GM21717 (cell line): Measurements from ENCODE around the gene HOMER3.
"Not testable (repeated sequence)": the region's sequence is repeated elsewhere in the genome, so short reads cannot be mapped to it uniquely, and the experiment has no call there.

Experiments used
- ATAC-seq: cut with Tn5 transposase; IDR thresholded peaks from one replicate; pipeline ENCODE4 v1.9.1; 2021; ENCODE audit warnings: mild to moderate bottlenecking, moderate library complexity; ENCODE audit not compliant: unreplicated experiment

HOMER3 gene

GRCh38 chr19:18903156-18904037 lies 37.6 kb downstream of the HOMER3 start:
- no peak for ATAC-seq

- not testable (repeated sequence) for ATAC-seq
Observed at GRCh38 chr19:18902519-18902918, 38.5 kb downstream of the HOMER3 start.

- ATAC-seq: no peak
Observed at GRCh38 chr19:18901491-18901890, 39.5 kb downstream of the HOMER3 start.

GRCh38 chr19:18900700-18901481 lies 40.1 kb downstream of the HOMER3 start:
- no peak for ATAC-seq

GRCh38 chr19:18899624-18900560 lies 41.1 kb downstream of the HOMER3 start:
- ATAC-seq: no peak

GRCh38 chr19:18898607-18899408 lies 42.2 kb downstream of the HOMER3 start:
- ATAC-seq: no peak

GRCh38 chr19:18898081-18898606 lies 42.9 kb downstream of the HOMER3 start:
- no peak for ATAC-seq

GRCh38 chr19:18897094-18898029 lies 43.7 kb downstream of the HOMER3 start:
- no peak for ATAC-seq

- no peak for ATAC-seq
Observed at GRCh38 chr19:18896421-18896841, 44.6 kb downstream of the HOMER3 start.

- no peak for ATAC-seq
Observed at GRCh38 chr19:18895824-18896341, 45.1 kb downstream of the HOMER3 start, which contains the start of gene CERS1. Gene CERS1 (minus strand): TSS chr19:18896158. CDS start chr19:18896072, 86 bp downstream.

GRCh38 chr19:18895038-18895823 lies 45.8 kb downstream of the HOMER3 start:
- ATAC-seq: no peak

- ATAC-seq: no peak
Observed at GRCh38 chr19:18894254-18895037, 46.6 kb downstream of the HOMER3 start.

- ATAC-seq: no peak
Observed at GRCh38 chr19:18893587-18894253, 47.3 kb downstream of the HOMER3 start.

GRCh38 chr19:18889949-18890745 lies 50.9 kb downstream of the HOMER3 start:
- ATAC-seq: no peak

GRCh38 chr19:18886972-18887371 lies 54.0 kb downstream of the HOMER3 start:
- ATAC-seq: no peak
